NT2/D1 (cell line): Measurements from ENCODE around the gene IQGAP3.

Source experiments
- SUZ12 ChIP-seq: IDR thresholded peaks from 2 replicates; pipeline ENCODE4 v1.6.1; 2011; ENCODE audit not compliant: insufficient read length, insufficient read depth; ENCODE audit errors: extremely low read depth
- YY1 ChIP-seq: IDR thresholded peaks from 2 replicates; pipeline ENCODE4 v1.6.1; 2011; ENCODE audit not compliant: insufficient read length, insufficient read depth
- ZNF274 ChIP-seq: IDR thresholded peaks from 2 replicates; pipeline ENCODE4 v1.6.1; 2011; ENCODE audit warnings: mild to moderate bottlenecking, low read depth, low read length

DNA sequence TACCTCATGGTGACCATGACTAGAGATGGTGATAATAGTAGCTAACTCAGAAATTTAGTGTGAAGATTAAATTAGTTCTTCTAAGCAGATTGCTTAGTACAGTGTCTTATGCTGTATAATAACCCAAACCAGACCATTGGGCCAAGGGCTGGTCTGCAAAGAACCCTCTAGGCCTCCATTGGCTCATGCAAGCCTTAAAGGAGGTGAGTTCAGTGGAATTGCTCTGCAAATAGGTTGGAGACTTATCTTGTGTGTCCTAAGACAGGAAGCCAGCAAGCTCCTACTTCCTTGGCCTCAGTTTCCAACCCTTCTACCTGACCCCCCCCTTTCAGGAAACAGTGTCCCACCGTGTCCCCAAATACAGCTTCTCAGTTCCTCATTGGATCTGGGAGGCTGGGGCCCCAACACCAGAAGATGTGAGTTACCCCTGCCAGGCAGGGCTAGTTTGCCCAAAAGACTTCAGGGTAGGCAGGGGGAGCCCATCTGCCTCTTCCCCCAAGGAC is 69.9 kb downstream of the IQGAP3 start:
- TF ChIP-seq ZNF274 (no peak), YY1 (no peak), SUZ12 (no peak)
